Putamen (tissue), 1 donor: ENCODE data around the gene ABCF3.

ENCODE experiments used
- DNase-seq: peaks from one replicate; pipeline ENCODE4 v3.0.0-alpha.2; 2016; ENCODE audit warnings: low spot score

ABCF3 gene

DNA sequence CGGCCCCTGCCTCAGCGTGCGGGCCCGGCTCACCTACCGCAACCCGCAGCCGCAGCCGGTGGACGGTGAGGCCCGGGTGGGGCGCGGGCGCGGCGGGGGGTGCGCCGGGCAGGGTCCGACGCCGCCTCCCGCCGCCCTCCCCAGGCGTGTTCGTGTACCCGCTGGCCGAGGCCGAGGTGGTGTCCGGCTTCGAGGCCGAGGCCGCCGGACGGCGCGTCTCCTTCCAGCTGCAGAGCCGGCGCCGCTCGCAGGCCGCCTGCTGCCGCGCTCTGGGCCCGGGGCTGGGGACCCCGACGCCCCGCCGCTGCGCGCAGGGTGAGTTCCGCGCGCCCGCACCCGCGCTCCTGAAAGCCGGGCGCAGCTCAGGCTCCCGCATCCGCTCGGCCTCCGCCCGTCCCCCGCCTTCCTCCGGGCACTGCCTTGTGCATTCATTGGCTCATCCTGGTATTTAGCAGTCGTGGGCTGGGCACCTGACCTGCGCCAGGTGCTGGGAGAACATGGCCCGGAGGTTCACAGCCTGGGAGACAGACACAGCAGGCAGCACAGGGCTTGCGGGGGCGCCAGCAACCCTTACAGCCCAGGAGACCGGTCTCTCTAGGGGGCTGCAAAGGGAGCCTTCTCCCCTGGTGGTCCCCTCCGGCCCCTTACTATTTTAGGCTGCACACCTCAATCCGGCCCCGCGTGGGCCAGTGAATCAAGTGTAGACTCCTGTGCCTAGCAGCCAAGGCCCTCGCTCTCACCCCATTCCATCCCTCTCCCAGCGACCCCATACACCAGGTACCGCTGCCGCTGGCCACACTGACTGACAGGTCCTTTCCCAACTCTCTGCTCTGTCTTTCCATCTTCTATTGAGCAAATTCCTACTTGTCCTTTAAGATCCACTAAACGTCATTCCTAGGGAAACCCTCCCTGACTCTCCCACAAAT lies 44.9 kb downstream of the ABCF3 start:
- no peak for DNase-seq

DNA sequence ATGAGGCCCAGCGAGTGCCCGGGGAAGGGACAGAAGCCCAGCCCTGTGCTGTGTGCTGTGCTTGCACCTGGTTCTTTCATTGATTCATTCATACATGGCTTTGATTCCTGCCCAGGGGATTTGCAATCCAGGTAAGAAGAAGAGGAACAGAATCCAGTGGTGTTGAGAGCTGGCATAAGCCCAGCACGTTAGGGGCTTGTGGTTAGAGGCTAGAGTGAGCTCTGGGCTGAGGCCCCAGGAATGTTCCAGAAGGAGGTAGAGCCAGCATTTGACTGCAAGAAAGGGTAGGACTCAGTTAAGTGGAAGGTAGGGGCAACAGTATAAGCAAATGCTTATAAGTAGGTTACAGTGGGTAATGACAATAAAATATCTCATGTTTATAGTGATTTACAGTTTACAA lies 45.7 kb downstream of the ABCF3 start:
- DNase-seq = no peak

DNA sequence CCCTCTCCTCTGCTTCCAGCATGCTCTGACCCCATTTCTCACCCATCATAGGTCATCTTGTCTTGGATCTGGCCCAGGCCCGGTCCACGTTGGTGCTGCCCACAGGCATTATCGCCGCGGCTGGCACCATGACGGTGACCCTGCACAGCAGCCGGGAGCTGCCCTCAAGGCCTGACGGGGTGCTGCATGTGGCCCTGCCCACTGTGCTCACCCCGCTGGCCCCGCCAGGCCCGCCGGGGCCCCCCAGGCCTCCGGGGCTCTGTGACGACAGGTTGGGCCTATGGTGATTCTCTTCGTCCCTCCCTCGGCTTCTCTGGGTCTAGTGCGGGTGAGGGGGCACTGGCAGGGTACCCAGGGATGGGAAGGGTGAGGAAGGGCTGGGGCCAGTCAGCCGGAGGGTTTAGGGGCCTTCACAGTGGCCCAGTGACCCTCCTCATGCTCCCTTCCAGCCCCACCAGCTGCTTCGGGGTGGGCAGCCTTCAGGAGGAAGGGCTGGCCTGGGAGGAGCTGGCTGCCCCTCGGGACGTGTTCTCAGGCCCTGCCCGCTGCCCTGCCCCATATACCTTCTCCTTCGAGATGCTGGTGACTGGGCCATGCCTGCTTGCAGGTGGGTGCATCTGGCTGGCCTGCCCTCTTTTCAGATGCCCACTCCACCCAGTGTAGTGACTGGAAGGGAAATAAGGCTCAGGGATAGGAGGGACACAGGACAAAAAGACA lies 47.3 kb downstream of the ABCF3 start:
- no peak for DNase-seq

DNA sequence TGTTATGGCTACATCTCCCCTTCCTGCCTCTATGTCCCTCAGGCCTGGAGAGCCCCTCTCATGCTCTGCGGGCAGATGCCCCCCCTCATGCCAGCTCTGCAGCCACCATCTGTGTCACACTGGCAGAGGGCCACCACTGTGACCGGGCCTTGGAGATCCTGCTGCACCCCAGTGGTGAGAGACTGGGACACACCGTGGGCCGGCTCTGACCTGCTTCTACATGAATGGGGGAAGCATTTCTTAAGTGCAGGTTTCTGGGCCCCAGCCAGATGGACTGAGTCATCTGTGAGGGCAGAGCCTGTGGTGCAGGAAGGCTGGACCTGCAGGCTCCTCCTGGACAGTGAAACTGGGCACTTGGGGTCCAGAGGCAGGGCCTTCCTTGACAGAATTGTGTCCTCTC lies 48.2 kb downstream of the ABCF3 start:
- no peak for DNase-seq

DNA sequence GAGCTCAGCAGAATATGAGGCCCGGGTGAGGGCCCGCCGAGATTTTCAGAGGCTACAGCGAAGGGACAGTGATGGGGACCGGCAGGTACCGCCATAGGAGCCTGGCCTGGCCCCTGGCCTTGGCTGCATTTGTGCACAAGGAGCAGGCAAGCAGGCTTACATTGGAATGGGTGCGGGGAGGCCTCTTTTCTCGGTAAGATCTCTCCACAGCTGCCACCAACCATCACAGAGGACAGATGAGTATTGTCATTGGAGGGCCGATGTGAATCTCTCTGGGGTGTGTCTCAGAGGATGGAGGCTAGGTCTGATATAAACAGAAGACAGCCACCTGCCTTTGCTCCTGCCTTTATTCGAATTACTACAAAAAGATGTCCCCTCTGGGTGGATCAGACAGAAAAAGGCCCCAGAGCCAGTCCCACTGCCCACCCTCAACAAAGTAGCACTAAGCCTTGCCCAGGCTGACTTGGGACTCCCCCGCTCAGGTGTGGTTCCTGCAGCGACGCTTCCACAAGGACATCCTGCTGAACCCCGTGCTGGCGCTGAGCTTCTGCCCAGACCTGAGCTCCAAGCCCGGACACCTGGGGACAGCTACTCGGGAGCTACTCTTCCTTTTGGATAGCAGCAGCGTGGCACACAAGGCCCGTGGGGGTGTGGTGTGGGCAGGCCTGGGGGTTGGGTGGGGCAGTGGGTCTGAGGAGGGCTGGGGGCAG lies 48.8 kb downstream of the ABCF3 start:
- no peak for DNase-seq

DNA sequence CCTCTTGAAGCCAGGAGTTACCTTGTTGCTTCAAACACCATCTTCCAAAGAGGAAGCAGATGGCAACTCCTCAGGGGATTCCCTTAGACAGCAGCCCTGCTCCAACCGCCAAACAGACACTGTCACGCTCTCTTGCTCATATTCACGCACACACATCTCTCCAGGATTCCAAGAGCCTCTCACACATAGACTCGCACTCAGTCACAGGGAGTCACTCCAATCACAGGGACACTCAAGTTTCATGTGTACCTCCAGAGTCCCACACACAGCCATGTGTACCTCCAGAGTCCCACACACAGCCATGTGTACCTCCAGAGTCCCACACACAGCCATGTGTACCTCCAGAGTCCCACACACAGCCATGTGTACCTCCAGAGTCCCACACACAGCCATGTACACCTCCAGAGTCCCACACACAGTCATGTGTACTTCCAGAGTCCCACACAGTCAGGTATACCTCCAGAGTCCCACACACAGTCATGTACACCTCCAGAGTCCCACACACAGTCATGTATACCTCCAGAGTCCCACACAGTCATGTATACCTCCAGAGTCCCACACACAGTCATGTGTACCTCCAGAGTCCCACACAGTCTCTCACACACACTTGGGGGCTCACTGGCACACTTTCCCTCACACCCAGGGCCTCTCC lies 49.5 kb downstream of the ABCF3 start:
- no peak for DNase-seq

DNA sequence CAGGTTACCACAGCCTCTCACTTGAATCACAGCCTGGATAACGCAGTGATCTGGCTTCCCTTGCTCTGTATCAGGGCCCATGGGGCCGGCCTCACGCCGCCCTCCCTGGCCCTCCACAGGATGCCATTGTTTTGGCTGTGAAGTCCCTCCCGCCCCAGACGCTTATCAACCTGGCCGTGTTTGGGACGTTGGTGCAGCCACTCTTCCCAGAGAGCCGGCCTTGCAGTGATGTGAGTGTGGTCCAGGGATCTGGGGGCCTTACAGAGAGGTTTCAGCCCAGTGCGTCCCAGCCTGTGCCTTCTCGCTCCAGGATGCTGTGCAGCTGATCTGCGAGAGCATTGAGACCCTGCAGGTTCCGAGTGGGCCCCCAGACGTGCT lies 50.0 kb downstream of the ABCF3 start:
- DNase-seq = no peak

DNA sequence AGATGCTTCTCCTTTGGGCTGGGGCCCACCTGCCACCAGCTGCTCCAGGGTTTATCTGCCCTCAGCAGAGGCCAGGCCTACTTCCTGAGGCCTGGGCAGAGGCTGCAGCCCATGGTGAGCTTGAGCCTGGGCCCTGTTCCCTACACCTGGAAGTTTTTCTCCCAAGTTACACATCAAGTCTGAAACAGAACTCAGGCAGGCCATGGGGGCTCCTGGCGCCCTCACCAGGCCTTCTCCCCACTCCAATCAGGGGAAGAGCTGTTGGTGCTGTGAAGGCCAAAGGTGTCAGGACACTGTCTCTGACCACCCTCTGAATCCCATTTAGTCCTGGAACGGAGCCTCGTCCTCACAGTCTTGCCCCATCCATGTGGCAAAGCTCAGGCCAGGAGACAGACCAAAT lies 50.6 kb downstream of the ABCF3 start:
- DNase-seq = no peak

DNA sequence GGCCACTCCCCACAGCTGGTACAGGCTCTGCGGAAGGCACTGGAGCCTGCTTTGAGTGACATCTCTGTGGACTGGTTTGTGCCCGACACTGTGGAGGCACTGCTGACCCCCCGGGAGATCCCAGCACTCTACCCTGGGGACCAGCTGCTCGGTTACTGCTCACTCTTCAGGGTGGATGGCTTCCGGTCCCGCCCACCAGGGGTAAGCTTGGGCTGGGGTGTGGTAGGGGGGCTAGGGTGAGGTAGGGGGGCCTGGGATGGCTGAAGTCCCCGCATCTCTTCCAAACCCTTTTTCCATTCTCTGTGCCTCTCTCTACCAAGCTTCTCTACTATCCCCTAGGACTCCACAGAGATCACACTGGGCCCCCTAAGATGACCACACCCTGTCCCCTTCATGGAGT lies 51.2 kb downstream of the ABCF3 start:
- DNase-seq = no peak

DNA sequence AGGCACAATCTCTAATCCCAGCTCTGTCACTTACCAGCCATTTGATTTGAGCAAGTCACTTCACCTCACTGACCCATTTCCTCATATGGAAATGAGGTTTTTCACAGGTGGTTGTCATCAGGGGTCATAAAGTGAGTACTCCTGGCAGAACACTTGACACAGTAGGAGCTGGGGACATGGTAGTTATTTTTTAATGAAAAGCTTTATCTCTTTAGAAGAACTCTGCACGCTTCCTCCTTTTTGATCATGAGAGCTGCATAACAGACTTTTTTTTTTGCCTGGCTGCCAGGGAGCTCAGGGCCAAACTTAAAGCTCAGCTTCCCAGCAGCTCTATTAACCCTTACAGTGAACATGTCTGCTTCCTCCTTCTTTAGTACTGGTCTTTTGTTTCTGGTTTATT lies 51.8 kb downstream of the ABCF3 start:
- no peak for DNase-seq

DNA sequence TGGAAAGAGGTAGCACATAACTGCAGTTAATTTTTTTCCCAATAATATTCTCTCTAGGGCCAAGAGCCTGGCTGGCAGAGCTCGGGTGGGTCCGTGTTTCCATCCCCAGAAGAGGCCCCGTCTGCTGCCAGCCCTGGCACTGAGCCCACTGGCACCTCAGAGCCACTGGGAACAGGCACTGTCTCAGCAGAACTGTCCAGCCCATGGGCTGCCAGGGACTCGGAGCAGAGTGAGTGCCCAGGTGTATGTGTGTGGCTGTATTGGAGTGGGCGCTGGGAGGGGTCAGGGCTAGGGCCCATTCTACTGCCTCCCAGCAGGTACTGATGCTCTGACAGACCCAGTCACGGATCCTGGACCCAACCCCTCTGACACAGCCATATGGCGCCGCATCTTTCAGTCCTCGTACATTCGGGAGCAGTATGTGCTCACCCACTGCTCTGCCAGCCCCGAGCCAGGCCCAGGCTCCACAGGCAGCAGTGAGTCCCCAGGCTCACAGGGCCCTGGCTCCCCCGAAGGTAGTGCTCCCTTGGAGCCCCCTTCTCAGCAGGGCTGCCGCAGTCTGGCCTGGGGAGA lies 52.3 kb downstream of the ABCF3 start:
- no peak for DNase-seq

DNA sequence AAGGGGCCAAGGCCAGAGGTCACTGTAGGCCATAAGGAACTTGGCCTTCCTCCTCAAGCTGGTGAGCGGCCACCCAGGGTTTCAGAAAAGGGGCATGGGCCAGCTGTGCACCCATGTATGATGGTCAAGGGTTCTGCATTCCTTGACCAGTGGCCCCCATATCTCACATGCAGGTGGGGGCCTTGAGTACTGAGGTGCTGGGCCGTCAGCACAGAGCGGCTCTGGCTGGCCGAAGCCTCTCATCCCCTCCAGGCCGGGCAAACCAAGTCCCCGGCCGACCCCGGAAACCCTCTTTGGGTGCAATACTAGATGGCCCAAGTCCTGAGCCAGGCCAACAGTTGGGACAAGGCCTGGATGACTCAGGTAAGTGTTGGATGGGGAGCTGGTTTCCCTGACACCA lies 53.2 kb downstream of the ABCF3 start:
- DNase-seq = no peak

DNA sequence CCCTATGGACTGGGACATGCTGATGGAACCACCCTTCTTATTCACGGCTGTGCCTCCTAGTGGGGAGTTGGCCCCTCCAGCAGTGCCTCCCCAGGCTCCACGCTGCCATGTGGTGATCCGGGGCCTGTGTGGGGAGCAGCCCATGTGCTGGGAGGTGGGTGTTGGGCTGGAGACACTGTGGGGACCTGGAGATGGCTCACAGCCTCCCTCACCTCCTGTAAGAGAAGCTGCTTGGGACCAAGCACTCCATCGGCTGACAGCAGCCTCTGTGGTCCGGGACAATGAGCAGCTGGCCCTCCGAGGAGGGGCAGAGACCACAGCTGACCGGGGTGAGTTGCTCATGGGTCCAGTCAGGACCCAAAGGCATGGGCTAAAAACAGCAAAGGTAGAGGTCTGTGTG lies 53.7 kb downstream of the ABCF3 start:
- no peak for DNase-seq

DNA sequence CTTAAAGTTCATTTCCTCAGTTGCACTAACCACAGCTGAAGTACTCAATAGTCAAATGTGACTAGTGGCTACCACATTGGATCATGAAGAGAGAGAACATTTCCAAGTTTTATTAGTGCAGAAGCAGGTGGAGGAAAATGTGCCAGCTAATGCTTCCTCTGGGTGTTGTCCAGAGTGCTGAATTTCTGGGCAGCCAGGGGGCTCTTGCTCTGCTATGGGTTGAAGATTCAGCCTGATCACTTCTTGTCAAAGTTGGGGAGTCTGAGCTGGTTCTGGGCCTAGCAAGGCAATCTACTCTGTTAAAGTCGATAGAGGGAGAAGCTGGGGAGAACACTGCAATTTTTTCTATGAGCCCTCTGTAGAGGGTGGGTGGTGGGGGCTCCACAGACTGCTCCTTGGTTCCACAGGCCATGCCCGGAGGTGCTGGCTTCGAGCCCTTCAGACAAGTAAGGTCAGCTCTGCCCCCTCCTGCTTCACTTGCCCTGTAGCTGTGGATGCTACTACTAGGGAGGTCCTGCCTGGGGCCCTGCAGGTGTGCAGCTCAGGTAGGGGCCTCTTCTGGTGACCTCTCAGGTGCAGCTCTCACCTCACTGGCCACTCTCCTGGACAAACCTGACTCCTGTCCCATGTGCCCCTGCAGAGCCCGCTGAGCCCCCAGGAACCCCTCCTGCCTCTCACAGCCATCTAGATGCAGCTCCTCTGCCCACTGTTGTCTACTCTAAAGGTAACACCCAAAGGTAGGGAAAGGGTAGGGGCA lies 54.6 kb downstream of the ABCF3 start:
- DNase-seq = no peak

DNA sequence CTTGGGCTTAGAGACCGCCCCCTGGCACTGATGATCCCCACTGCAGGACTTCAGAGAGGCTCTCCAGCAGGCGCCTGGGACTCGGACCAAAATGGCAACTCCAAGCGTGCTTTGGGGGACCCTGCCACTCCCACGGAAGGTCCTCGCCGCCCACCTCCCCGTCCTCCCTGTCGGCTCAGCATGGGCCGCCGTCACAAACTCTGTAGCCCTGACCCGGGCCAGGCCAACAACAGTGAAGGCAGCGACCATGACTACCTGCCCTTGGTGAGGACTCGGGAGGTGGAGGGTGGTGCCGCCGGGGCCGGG lies 55.1 kb downstream of the ABCF3 start:
- DNase-seq = no peak

DNA sequence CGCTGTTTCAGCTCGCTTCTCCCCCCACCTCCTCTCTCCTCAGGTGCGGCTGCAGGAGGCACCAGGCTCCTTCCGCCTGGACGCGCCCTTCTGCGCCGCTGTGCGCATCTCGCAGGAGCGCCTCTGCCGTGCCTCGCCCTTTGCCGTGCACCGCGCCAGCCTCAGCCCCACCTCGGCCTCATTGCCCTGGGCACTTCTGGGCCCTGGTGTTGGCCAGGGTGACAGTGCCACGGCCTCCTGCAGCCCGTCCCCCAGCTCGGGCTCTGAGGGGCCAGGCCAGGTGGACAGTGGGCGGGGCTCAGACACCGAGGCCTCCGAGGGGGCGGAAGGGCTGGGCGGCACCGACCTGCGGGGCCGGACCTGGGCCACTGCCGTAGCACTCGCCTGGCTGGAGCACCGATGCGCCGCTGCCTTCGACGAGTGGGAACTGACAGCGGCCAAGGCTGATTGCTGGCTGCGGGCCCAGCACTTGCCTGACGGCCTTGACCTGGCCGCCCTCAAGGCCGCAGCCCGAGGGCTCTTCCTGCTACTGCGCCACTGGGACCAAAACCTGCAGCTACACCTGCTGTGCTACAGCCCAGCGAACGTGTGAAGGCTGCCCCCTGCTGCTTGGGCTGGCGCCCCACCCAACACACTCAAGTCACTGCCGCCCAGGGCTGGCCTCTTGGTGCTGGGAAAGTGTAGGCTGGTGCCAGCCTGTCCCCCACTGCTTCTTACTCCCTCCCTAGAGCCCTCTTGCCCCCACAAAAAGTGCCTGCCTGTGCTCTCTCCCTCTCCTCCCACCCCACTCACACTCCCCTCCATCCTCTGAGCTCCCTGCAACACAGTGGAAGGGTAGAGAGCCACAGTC lies 55.7 kb downstream of the ABCF3 start:
- DNase-seq = no peak

DNA sequence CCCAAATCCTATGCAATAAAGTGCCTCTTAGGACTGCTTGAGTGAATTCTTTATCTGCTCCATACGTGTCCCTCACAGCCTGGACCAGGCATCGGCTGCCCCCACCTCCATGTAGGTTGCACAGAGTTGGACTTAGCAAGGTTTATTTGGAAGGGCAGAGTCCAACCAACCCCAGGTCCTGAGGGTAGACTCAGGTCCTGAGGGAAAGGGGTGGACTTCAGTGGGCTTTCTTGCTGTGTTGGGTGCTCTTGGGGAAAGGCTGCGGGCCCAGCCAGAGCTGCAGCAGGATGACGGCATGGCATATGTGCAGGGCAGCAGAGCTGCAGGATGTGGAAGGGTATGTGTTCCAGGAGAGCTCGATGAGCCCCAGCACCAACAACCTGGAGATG lies 56.3 kb downstream of the ABCF3 start:
- no peak for DNase-seq
